Activated CD4-positive, alpha-beta T cell treated with anti-CD3 and anti-CD28 coated beads, Interleukin-2, amount 10 ng/mL, durations not matched to agents 24 days and 14 days (primary cell): ENCODE results near the gene SLC6A2. TPM values are rescaled to one million over a fixed set of nuclear protein-coding genes. Genes with fewer than 3 reads are reported as not detected.

Experiments
- DNase-seq: peaks from one replicate; pipeline ENCODE4 v3.0.0; 2022
- H3K27ac Mint-ChIP-seq: one replicate; pipeline ENCODE4 v1.8.0; 2022; ENCODE audit warnings: mild to moderate bottlenecking, mixed read lengths
- H3K27me3 Mint-ChIP-seq: one replicate; pipeline ENCODE4 v1.8.0; 2022; ENCODE audit warnings: mixed read lengths
- H3K36me3 Mint-ChIP-seq: one replicate; pipeline ENCODE4 v1.8.0; 2022; ENCODE audit warnings: low read depth, mild to moderate bottlenecking, mixed read lengths
- H3K4me1 Mint-ChIP-seq: one replicate; pipeline ENCODE4 v1.8.0; 2021; ENCODE audit warnings: mixed read lengths
- H3K4me3 Mint-ChIP-seq: one replicate; pipeline ENCODE4 v1.8.0; 2022; ENCODE audit warnings: mild to moderate bottlenecking, moderate library complexity, mixed read lengths
- H3K9me3 Mint-ChIP-seq: one replicate; pipeline ENCODE4 v1.8.0; 2021; ENCODE audit warnings: mixed read lengths
- intact Hi-C: fragments of 100-400 bp; cut with micrococcal nuclease; formaldehyde crosslinking; loops from one replicate; pipeline ENCODE4 v1.15.1; 2023
- total RNA-seq: library from RNA; stranded (reverse); gene quantifications from 2 replicates; pipeline ENCODE4 v1.2.3, GENCODE V29; 2022

SLC6A2 gene
- total RNA-seq, 1 donor from 2014 or later, result not detected

GRCh38 chr16:55700067-55700466 lies 44.3 kb downstream of the SLC6A2 start:
- H3K9me3 Mint-ChIP-seq, result no peaks in the 10 kb centered on the region
- no peak overlapping the region for H3K4me3 Mint-ChIP-seq
- H3K36me3 Mint-ChIP-seq, result no peaks in the 10 kb centered on the region
- no peak overlapping the region for H3K27ac Mint-ChIP-seq
- peaks cover 2% of the 10 kb centered on the region for H3K27me3 Mint-ChIP-seq
- intact Hi-C loops, result no loop called here
- H3K4me1 Mint-ChIP-seq, result peaks cover 3% of the 10 kb centered on the region
- DNase-seq, result no peak

- H3K4me1 Mint-ChIP-seq, result peaks cover 3% of the 10 kb centered on the region
- no peak overlapping the region for H3K27ac Mint-ChIP-seq
- H3K27me3 Mint-ChIP-seq, result peaks cover 2% of the 10 kb centered on the region
- H3K4me3 Mint-ChIP-seq, result no peak overlapping the region
- DNase-seq, result no peak
- intact Hi-C loops, result no loop called here
- H3K36me3 Mint-ChIP-seq, result no peaks in the 10 kb centered on the region
- no peaks in the 10 kb centered on the region for H3K9me3 Mint-ChIP-seq
Observed at GRCh38 chr16:55700961-55701360, 45.2 kb downstream of the SLC6A2 start.

GRCh38 chr16:55701442-55702319 lies 45.9 kb downstream of the SLC6A2 start:
- Mint-ChIP-seq H3K4me1 (peaks cover 3% of the 10 kb centered on the region), H3K4me3 (no peak overlapping the region), H3K27ac (no peak overlapping the region), H3K36me3 (no peaks in the 10 kb centered on the region), H3K27me3 (peaks cover 2% of the 10 kb centered on the region), H3K9me3 (no peaks in the 10 kb centered on the region)
- intact Hi-C loops, result no loop called here
- DNase-seq, result peak; percentile 79

GRCh38 chr16:55703003-55704001 lies 47.5 kb downstream of the SLC6A2 start:
- Mint-ChIP-seq H3K4me3 (no peak overlapping the region), H3K27me3 (peaks cover 5% of the 10 kb centered on the region), H3K9me3 (no peaks in the 10 kb centered on the region), H3K36me3 (no peaks in the 10 kb centered on the region), H3K4me1 (peaks cover 3% of the 10 kb centered on the region), H3K27ac (no peak overlapping the region)
- peak; percentile 72 for DNase-seq
- intact Hi-C loops, result loop anchor here (1.0 kb wide), 1 partner anchor 238 kb away; no protein-coding TSS in a partner anchor

- Mint-ChIP-seq H3K27me3 (peaks cover 5% of the 10 kb centered on the region), H3K4me1 (peaks cover 3% of the 10 kb centered on the region), H3K36me3 (no peaks in the 10 kb centered on the region), H3K4me3 (no peak overlapping the region), H3K27ac (no peak overlapping the region), H3K9me3 (no peaks in the 10 kb centered on the region)
- DNase-seq, result no peak
- intact Hi-C loops, result no loop called here
Observed at GRCh38 chr16:55706739-55707384, 51.1 kb downstream of the SLC6A2 start.

GRCh38 chr16:55709801-55710200 lies 54.0 kb downstream of the SLC6A2 start:
- no peak overlapping the region for H3K27ac Mint-ChIP-seq
- no peak overlapping the region for H3K4me3 Mint-ChIP-seq
- H3K36me3 Mint-ChIP-seq, result no peaks in the 10 kb centered on the region
- no peak for DNase-seq
- H3K9me3 Mint-ChIP-seq, result no peaks in the 10 kb centered on the region
- peaks cover 8% of the 10 kb centered on the region for H3K27me3 Mint-ChIP-seq
- intact Hi-C loops, result loop anchor here (5.0 kb wide), 1 partner anchor 608 kb away; no protein-coding TSS in a partner anchor
- no peaks in the 10 kb centered on the region for H3K4me1 Mint-ChIP-seq

- Mint-ChIP-seq H3K36me3 (no peaks in the 10 kb centered on the region), H3K9me3 (no peaks in the 10 kb centered on the region), H3K27ac (no peak overlapping the region), H3K4me1 (no peaks in the 10 kb centered on the region), H3K27me3 (peaks cover 8% of the 10 kb centered on the region), H3K4me3 (no peak overlapping the region)
- intact Hi-C loops, result loop anchor here (5.0 kb wide), 1 partner anchor 607 kb away; no protein-coding TSS in a partner anchor
- DNase-seq, result no peak
Observed at GRCh38 chr16:55710466-55710865, 54.7 kb downstream of the SLC6A2 start.

- H3K4me3 Mint-ChIP-seq, result no peak overlapping the region
- no peaks in the 10 kb centered on the region for H3K36me3 Mint-ChIP-seq
- no peak overlapping the region for H3K27ac Mint-ChIP-seq
- H3K4me1 Mint-ChIP-seq, result no peaks in the 10 kb centered on the region
- H3K27me3 Mint-ChIP-seq, result peaks cover 8% of the 10 kb centered on the region
- peak; percentile 86 for DNase-seq
- H3K9me3 Mint-ChIP-seq, result no peaks in the 10 kb centered on the region
- intact Hi-C loops, result loop anchor here (1.0 to 5.0 kb wide), 2 partner anchors 130 to 605 kb away; no protein-coding TSS in a partner anchor
Observed at GRCh38 chr16:55711959-55712876, 56.4 kb downstream of the SLC6A2 start.

GRCh38 chr16:55713103-55713502 lies 57.3 kb downstream of the SLC6A2 start:
- intact Hi-C loops, result loop anchor here (5.0 kb wide), 1 partner anchor 604 kb away; no protein-coding TSS in a partner anchor
- Mint-ChIP-seq H3K4me3 (no peak overlapping the region), H3K9me3 (no peaks in the 10 kb centered on the region), H3K27ac (no peak overlapping the region), H3K27me3 (peaks cover 6% of the 10 kb centered on the region), H3K4me1 (no peaks in the 10 kb centered on the region), H3K36me3 (no peaks in the 10 kb centered on the region)
- DNase-seq, result no peak

GRCh38 chr16:55717326-55717725 lies 61.5 kb downstream of the SLC6A2 start:
- no peak for DNase-seq
- no peaks in the 10 kb centered on the region for H3K36me3 Mint-ChIP-seq
- no peak overlapping the region for H3K4me3 Mint-ChIP-seq
- H3K4me1 Mint-ChIP-seq, result no peaks in the 10 kb centered on the region
- peaks cover 12% of the 10 kb centered on the region for H3K27me3 Mint-ChIP-seq
- intact Hi-C loops, result no loop called here
- no peak overlapping the region for H3K27ac Mint-ChIP-seq
- no peaks in the 10 kb centered on the region for H3K9me3 Mint-ChIP-seq

- intact Hi-C loops, result no loop called here
- DNase-seq, result no peak
- no peaks in the 10 kb centered on the region for H3K9me3 Mint-ChIP-seq
- no peaks in the 10 kb centered on the region for H3K4me1 Mint-ChIP-seq
- H3K27me3 Mint-ChIP-seq, result peaks cover 14% of the 10 kb centered on the region
- no peaks in the 10 kb centered on the region for H3K36me3 Mint-ChIP-seq
- no peak overlapping the region for H3K27ac Mint-ChIP-seq
- H3K4me3 Mint-ChIP-seq, result no peak overlapping the region
Observed at GRCh38 chr16:55725055-55725777, 69.4 kb downstream of the SLC6A2 start.

GRCh38 chr16:55728797-55729196 lies 73.0 kb downstream of the SLC6A2 start:
- no peak overlapping the region for H3K27ac Mint-ChIP-seq
- H3K27me3 Mint-ChIP-seq, result peaks cover under 1% of the 10 kb centered on the region
- intact Hi-C loops, result no loop called here

More at GRCh38 chr16:55728797-55729196, 73.0 kb downstream of the SLC6A2 start:
- Mint-ChIP-seq H3K9me3 (no peaks in the 10 kb centered on the region), H3K4me1 (no peaks in the 10 kb centered on the region), H3K4me3 (no peak overlapping the region), H3K36me3 (no peaks in the 10 kb centered on the region)
- no peak for DNase-seq
